H9 (cell line): ENCODE results near the gene VPS16. TPM values are rescaled to one million over a fixed set of nuclear protein-coding genes. Genes with fewer than 3 reads are reported as not detected.

ENCODE experiments used
- DNase-seq: peaks from one replicate; pipeline ENCODE4 v3.0.0-alpha.2; 2017
- H2AFZ ChIP-seq: one replicate; pipeline ENCODE4 v1.6.1; 2013; ENCODE audit warnings: mild to moderate bottlenecking, low read length, control low read depth, moderate library complexity
- H2AK5ac ChIP-seq: 2 replicates; pipeline ENCODE4 v1.6.1; 2013; ENCODE audit warnings: low read length, control low read depth, mixed read lengths; ENCODE audit not compliant: insufficient read length
- H2BK120ac ChIP-seq: one replicate; pipeline ENCODE4 v1.6.1; 2013; ENCODE audit warnings: low read depth, mild to moderate bottlenecking, low read length, control low read depth, inconsistent platforms; ENCODE audit not compliant: poor library complexity, severe bottlenecking
- H2BK12ac ChIP-seq: 2 replicates; pipeline ENCODE4 v1.6.1; 2013; ENCODE audit warnings: low read length, control low read depth, mixed read lengths, low read depth; ENCODE audit not compliant: insufficient read length
- H2BK15ac ChIP-seq: 2 replicates; pipeline ENCODE4 v1.6.1; 2013; ENCODE audit warnings: low read depth, low read length, control low read depth
- H2BK20ac ChIP-seq: one replicate; pipeline ENCODE4 v1.6.1; 2013; ENCODE audit warnings: low read depth, mild to moderate bottlenecking, low read length, control low read depth, inconsistent platforms; ENCODE audit not compliant: poor library complexity, severe bottlenecking
- H2BK5ac ChIP-seq: 2 replicates; pipeline ENCODE4 v1.6.1; 2013; ENCODE audit warnings: low read length, control low read depth, mixed read lengths; ENCODE audit not compliant: insufficient read length
- H3K14ac ChIP-seq: 2 replicates; pipeline ENCODE4 v1.6.1; 2013; ENCODE audit warnings: low read length, control low read depth; ENCODE audit not compliant: insufficient read depth
- H3K18ac ChIP-seq: 2 replicates; pipeline ENCODE4 v1.6.1; 2013; ENCODE audit warnings: low read depth, mild to moderate bottlenecking, mixed read lengths, low read length, control low read depth; ENCODE audit not compliant: insufficient read length
- H3K23ac ChIP-seq: 2 replicates; pipeline ENCODE4 v1.6.1; 2013; ENCODE audit warnings: low read length, control low read depth, mixed read lengths, low read depth; ENCODE audit not compliant: insufficient read length
- H3K23me2 ChIP-seq: 2 replicates; pipeline ENCODE4 v1.6.1; 2013; ENCODE audit warnings: low read depth, mild to moderate bottlenecking, mixed read lengths, low read length, control low read depth; ENCODE audit not compliant: insufficient read length, poor library complexity, severe bottlenecking
- H3K27ac ChIP-seq: 2 replicates; pipeline ENCODE4 v1.5.1; 2013; ENCODE audit warnings: low read length, control low read depth, mixed read lengths, low read depth; ENCODE audit not compliant: insufficient read length
- H3K27me3 ChIP-seq: 2 replicates; pipeline ENCODE4 v1.6.1; 2013; ENCODE audit warnings: low read length, control low read depth, inconsistent platforms; ENCODE audit not compliant: insufficient read depth
- H3K4ac ChIP-seq: 2 replicates; pipeline ENCODE4 v1.6.1; 2013; ENCODE audit warnings: low read depth, mild to moderate bottlenecking, control low read depth, inconsistent platforms, low read length, moderate library complexity
- H3K4me1 ChIP-seq: 2 replicates; pipeline ENCODE4 v1.6.1; 2013; ENCODE audit warnings: low read length, control low read depth, inconsistent platforms; ENCODE audit not compliant: insufficient read depth
- H3K4me2 ChIP-seq: 2 replicates; pipeline ENCODE4 v1.6.1; 2013; ENCODE audit warnings: low read length, control low read depth, mixed read lengths; ENCODE audit not compliant: insufficient read length, insufficient read depth
- H3K56ac ChIP-seq: 2 replicates; pipeline ENCODE4 v1.6.1; 2013; ENCODE audit warnings: low read depth, mild to moderate bottlenecking, mixed read lengths, low read length, control low read depth; ENCODE audit not compliant: insufficient read length
- H3K79me1 ChIP-seq: 2 replicates; pipeline ENCODE4 v1.6.1; 2013; ENCODE audit warnings: low read depth, mild to moderate bottlenecking, moderate library complexity, low read length, control low read depth, inconsistent platforms; ENCODE audit not compliant: insufficient read depth, poor library complexity, severe bottlenecking
- H3K79me2 ChIP-seq: 2 replicates; pipeline ENCODE4 v1.6.1; 2013; ENCODE audit warnings: low read length, control low read depth, inconsistent platforms; ENCODE audit not compliant: insufficient read depth
- H3K9ac ChIP-seq: 2 replicates; pipeline ENCODE4 v1.6.1; 2013; ENCODE audit warnings: low read length, control low read depth, mixed read lengths; ENCODE audit not compliant: insufficient read length; ENCODE audit errors: extremely low read depth
- H3K9me3 ChIP-seq: one replicate; pipeline ENCODE4 v1.6.1; 2013; ENCODE audit warnings: low read depth, low read length, inconsistent platforms; ENCODE audit not compliant: control insufficient read depth
- H3T11ph ChIP-seq: one replicate; pipeline ENCODE4 v1.6.1; 2013; ENCODE audit warnings: mild to moderate bottlenecking, low read length, control low read depth, inconsistent platforms
- H4K20me1 ChIP-seq: one replicate; pipeline ENCODE4 v1.6.1; 2013; ENCODE audit not compliant: control insufficient read depth, insufficient read length, insufficient read depth
- H4K5ac ChIP-seq: 2 replicates; pipeline ENCODE4 v1.6.1; 2013; ENCODE audit warnings: low read depth, mild to moderate bottlenecking, mixed read lengths, low read length, control low read depth; ENCODE audit not compliant: insufficient read length
- H4K8ac ChIP-seq: replicated peaks from 2 replicates; pipeline ENCODE4 v1.6.1; 2013; ENCODE audit warnings: low read length, control low read depth, mixed read lengths, low read depth; ENCODE audit not compliant: insufficient read length
- H4K91ac ChIP-seq: 2 replicates; pipeline ENCODE4 v1.6.1; 2013; ENCODE audit warnings: low read depth, mild to moderate bottlenecking, moderate library complexity, mixed read lengths, low read length, control low read depth; ENCODE audit not compliant: insufficient read length
- H3K27ac Mint-ChIP-seq, 3 experiments: 2 replicates in 2 of 3; 3 replicates in 1 of 3; pipeline ENCODE4 v1.8.0; 2020 to 2021; ENCODE audit warnings: mixed read lengths in 3 of 3, mild to moderate bottlenecking in 1 of 3, moderate library complexity in 1 of 3
- H3K27me3 Mint-ChIP-seq: 2 replicates; pipeline ENCODE4 v1.8.0; 2021; ENCODE audit warnings: low read depth, mild to moderate bottlenecking, moderate library complexity, mixed read lengths
- H3K36me3 Mint-ChIP-seq, 3 experiments: 2 replicates in 2 of 3; 3 replicates in 1 of 3; pipeline ENCODE4 v1.8.0; 2020 to 2021; ENCODE audit warnings: low read depth in 3 of 3, mixed read lengths in 3 of 3; ENCODE audit not compliant: insufficient read depth in 1 of 3
- H3K4me1 Mint-ChIP-seq, 2 experiments: 2 replicates each; pipeline ENCODE4 v1.8.0; 2020; ENCODE audit warnings: mixed read lengths in 2 of 2
- H3K4me3 Mint-ChIP-seq, 2 experiments: 2 replicates in 1 of 2; 3 replicates in 1 of 2; pipeline ENCODE4 v1.8.0; 2020 to 2021; ENCODE audit warnings: mild to moderate bottlenecking in 2 of 2, mixed read lengths in 2 of 2, moderate library complexity in 1 of 2
- H3K9me3 Mint-ChIP-seq, 2 experiments: 2 replicates in 1 of 2; 3 replicates in 1 of 2; pipeline ENCODE4 v1.8.0; 2020; ENCODE audit warnings: mild to moderate bottlenecking in 2 of 2, mixed read lengths in 2 of 2, moderate library complexity in 1 of 2
- CTCF ChIP-seq: fragments of 200-600 bp; sonication (generic); conservative IDR thresholded peaks from 3 replicates; pipeline ENCODE4 v1.8.0; 2021; ENCODE audit warnings: antibody characterized with exemption, mild to moderate bottlenecking
- WGBS: extraction: QIAGEN DNeasy Blood & Tissue Kit; methylation state at CpG from one replicate; pipeline ENCODE4 v1.1.7; 2013; ENCODE audit warnings: missing lambda C conversion rate, low lambda C conversion rate, mixed read lengths; ENCODE audit not compliant: insufficient read length; ENCODE audit errors: extremely low coverage; 5-methylcytosine and 5-hydroxymethylcytosine counted together
- total RNA-seq: library from RNA; stranded (reverse); gene quantifications from 2 replicates; pipeline ENCODE4 v1.2.1, GENCODE V29; 2021

Gene VPS16
- total RNA-seq, 1 experiment from 2014 or later: 32.1 TPM

GRCh38 chr20:2838170-2838797, 2.3 kb upstream of the VPS16 start:
- H2BK12ac ChIP-seq: no peak overlapping the region

More at GRCh38 chr20:2838170-2838797, 2.3 kb upstream of the VPS16 start:
- no CpG with 5 or more reads among the region's 19 CpGs for WGBS
- Histone ChIP-seq H4K91ac (no peak overlapping the region), H4K20me1 (no peaks in the 10 kb centered on the region), H3K4ac (no peak overlapping the region), H3K27ac (no peak overlapping the region), H4K8ac (no peak overlapping the region), H2BK20ac (no peak overlapping the region), H3K79me1 (no peaks in the 10 kb centered on the region), H2BK120ac (no peak overlapping the region), H3K23ac (no peak overlapping the region), H4K5ac (no peak overlapping the region), H2BK15ac (no peak overlapping the region), H3K79me2 (no peaks in the 10 kb centered on the region), H3K56ac (no peak overlapping the region), H3K9me3 (no peaks in the 10 kb centered on the region), H2AFZ (no peak overlapping the region), H3K27me3 (peaks cover 7% of the 10 kb centered on the region; the same call in 1 of the 2 replicates), H3K18ac (no peak overlapping the region), H2AK5ac (no peak overlapping the region), H3K14ac (no peak overlapping the region), H2BK5ac (no peak overlapping the region), H3K23me2 (peaks cover 7% of the 10 kb centered on the region), H3K9ac (no peak overlapping the region), H3T11ph (no peak overlapping the region), H3K4me2 (no peak overlapping the region), H3K4me1 (no peaks in the 10 kb centered on the region)
- no peak overlapping the region for H3K27ac Mint-ChIP-seq
- DNase-seq: no peak
- H3K9me3 Mint-ChIP-seq: peaks cover 0 to 4% of the 10 kb centered on the region in 2 experiments; a peak in 1 of 5 replicates
- H3K4me3 Mint-ChIP-seq: no peak overlapping the region
- H3K27me3 Mint-ChIP-seq: peaks cover 12% of the 10 kb centered on the region
- peaks cover 4 to 10% of the 10 kb centered on the region in 2 experiments for H3K4me1 Mint-ChIP-seq
- no peak for TF ChIP-seq CTCF
- peaks cover 3 to 27% (median 23%) of the 10 kb centered on the region in 3 experiments for H3K36me3 Mint-ChIP-seq
